ENCODE results near the gene YY1.
"Not testable (repeated sequence)": the region's sequence is repeated elsewhere in the genome, so short reads cannot be mapped to it uniquely, and the experiment has no call there.

DNA sequence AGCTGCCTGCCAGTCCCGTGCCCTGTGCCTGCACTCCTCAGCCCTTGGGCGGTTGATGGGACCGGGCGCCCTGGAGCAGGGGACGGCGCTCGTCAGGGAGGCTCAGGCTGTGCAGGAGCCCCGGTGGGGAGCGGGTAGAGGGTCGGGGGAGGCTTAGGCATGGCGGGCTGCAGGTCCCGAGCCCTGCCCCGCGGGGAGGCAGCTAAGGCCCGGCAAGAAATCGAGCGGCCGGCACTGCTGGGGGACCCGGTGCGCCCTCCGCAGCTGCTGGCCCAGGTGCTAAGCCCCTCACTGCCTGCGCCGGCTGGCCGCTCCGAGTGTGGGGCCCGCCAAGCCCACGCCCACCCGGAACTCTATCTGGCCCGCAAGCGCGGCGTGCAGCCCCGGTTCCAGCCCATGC lies 30.8 kb upstream of the YY1 start:
- TF ChIP-seq, protein P1, sequence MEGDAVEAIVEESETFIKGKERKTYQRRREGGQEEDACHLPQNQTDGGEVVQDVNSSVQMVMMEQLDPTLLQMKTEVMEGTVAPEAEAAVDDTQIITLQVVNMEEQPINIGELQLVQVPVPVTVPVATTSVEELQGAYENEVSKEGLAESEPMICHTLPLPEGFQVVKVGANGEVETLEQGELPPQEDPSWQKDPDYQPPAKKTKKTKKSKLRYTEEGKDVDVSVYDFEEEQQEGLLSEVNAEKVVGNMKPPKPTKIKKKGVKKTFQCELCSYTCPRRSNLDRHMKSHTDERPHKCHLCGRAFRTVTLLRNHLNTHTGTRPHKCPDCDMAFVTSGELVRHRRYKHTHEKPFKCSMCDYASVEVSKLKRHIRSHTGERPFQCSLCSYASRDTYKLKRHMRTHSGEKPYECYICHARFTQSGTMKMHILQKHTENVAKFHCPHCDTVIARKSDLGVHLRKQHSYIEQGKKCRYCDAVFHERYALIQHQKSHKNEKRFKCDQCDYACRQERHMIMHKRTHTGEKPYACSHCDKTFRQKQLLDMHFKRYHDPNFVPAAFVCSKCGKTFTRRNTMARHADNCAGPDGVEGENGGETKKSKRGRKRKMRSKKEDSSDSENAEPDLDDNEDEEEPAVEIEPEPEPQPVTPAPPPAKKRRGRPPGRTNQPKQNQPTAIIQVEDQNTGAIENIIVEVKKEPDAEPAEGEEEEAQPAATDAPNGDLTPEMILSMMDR (conservative IDR thresholded peaks at IDR 0.05; ENCODE audit: low read depth in 2 of 2): not testable (repeated sequence)
- TF ChIP-seq POLR2AphosphoS5 (IDR thresholded peaks at IDR 0.05; ENCODE audit: low read depth); JUNB (IDR thresholded peaks at IDR 0.05; ENCODE audit: unreplicated experiment); EZH2phosphoT487 (IDR thresholded peaks at IDR 0.05; ENCODE audit: unreplicated experiment): not testable (repeated sequence)
- TF ChIP-seq, protein P2, sequence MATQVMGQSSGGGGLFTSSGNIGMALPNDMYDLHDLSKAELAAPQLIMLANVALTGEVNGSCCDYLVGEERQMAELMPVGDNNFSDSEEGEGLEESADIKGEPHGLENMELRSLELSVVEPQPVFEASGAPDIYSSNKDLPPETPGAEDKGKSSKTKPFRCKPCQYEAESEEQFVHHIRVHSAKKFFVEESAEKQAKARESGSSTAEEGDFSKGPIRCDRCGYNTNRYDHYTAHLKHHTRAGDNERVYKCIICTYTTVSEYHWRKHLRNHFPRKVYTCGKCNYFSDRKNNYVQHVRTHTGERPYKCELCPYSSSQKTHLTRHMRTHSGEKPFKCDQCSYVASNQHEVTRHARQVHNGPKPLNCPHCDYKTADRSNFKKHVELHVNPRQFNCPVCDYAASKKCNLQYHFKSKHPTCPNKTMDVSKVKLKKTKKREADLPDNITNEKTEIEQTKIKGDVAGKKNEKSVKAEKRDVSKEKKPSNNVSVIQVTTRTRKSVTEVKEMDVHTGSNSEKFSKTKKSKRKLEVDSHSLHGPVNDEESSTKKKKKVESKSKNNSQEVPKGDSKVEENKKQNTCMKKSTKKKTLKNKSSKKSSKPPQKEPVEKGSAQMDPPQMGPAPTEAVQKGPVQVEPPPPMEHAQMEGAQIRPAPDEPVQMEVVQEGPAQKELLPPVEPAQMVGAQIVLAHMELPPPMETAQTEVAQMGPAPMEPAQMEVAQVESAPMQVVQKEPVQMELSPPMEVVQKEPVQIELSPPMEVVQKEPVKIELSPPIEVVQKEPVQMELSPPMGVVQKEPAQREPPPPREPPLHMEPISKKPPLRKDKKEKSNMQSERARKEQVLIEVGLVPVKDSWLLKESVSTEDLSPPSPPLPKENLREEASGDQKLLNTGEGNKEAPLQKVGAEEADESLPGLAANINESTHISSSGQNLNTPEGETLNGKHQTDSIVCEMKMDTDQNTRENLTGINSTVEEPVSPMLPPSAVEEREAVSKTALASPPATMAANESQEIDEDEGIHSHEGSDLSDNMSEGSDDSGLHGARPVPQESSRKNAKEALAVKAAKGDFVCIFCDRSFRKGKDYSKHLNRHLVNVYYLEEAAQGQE (IDR thresholded peaks at IDR 0.05; ENCODE audit: unreplicated experiment): not testable (repeated sequence)
